KMS-11 (cell line): ENCODE measurements around the gene ANKRD18B.
"Not testable (repeated sequence)": the region's sequence is repeated elsewhere in the genome, so short reads cannot be mapped to it uniquely, and the experiment has no call there.

ENCODE experiments used
- H2AFZ ChIP-seq: fragments of 200-600 bp; sonication (generic); 2 replicates; pipeline ENCODE4 v1.6.1; 2016; ENCODE audit warnings: antibody characterized with exemption, mixed run types, low read depth
- H3K27ac ChIP-seq: fragments of 200-600 bp; sonication (generic); 2 replicates; pipeline ENCODE4 v1.6.1; 2016; ENCODE audit warnings: mild to moderate bottlenecking, mixed run types
- H3K27me3 ChIP-seq: fragments of 200-600 bp; sonication (generic); 2 replicates; pipeline ENCODE4 v1.6.1; 2017; ENCODE audit warnings: mild to moderate bottlenecking, low read depth, mixed run types, moderate library complexity; ENCODE audit not compliant: insufficient read depth
- H3K36me3 ChIP-seq: fragments of 200-600 bp; sonication (generic); 2 replicates; pipeline ENCODE4 v1.6.1; 2017; ENCODE audit warnings: mild to moderate bottlenecking, mixed run types; ENCODE audit not compliant: insufficient read depth
- H3K4me1 ChIP-seq: fragments of 200-600 bp; sonication (generic); 2 replicates; pipeline ENCODE4 v1.6.1; 2016; ENCODE audit warnings: mild to moderate bottlenecking, low read depth, mixed run types; ENCODE audit not compliant: poor library complexity, severe bottlenecking
- H3K4me2 ChIP-seq: fragments of 200-600 bp; sonication (generic); 2 replicates; pipeline ENCODE4 v1.7.0; 2016; ENCODE audit warnings: mild to moderate bottlenecking, mixed run types
- H3K4me3 ChIP-seq: fragments of 200-600 bp; sonication (generic); IDR thresholded peaks from 2 replicates; pipeline ENCODE4 v1.6.1; 2017; ENCODE audit warnings: low read depth, low read length, mixed read lengths; ENCODE audit not compliant: insufficient read depth
- H3K79me2 ChIP-seq: fragments of 200-600 bp; sonication (generic); 2 replicates; pipeline ENCODE4 v1.6.1; 2016; ENCODE audit warnings: low read depth, mixed run types; ENCODE audit not compliant: insufficient read depth
- H3K9ac ChIP-seq: fragments of 200-600 bp; sonication (generic); 2 replicates; pipeline ENCODE4 v1.6.1; 2016; ENCODE audit warnings: mild to moderate bottlenecking, mixed run types
- H4K20me1 ChIP-seq: fragments of 200-600 bp; sonication (generic); 2 replicates; pipeline ENCODE4 v1.6.1; 2016; ENCODE audit warnings: mild to moderate bottlenecking, mixed run types; ENCODE audit not compliant: insufficient read depth
- TF ChIP-seq, protein P1 (sequence below): fragments of 200-600 bp; sonication (generic); conservative IDR thresholded peaks from 2 replicates; pipeline ENCODE4 v1.6.1; 2017; ENCODE audit warnings: low read depth, mild to moderate bottlenecking, antibody characterized with exemption, low read length, moderate library complexity, mixed read lengths

Gene ANKRD18B

DNA sequence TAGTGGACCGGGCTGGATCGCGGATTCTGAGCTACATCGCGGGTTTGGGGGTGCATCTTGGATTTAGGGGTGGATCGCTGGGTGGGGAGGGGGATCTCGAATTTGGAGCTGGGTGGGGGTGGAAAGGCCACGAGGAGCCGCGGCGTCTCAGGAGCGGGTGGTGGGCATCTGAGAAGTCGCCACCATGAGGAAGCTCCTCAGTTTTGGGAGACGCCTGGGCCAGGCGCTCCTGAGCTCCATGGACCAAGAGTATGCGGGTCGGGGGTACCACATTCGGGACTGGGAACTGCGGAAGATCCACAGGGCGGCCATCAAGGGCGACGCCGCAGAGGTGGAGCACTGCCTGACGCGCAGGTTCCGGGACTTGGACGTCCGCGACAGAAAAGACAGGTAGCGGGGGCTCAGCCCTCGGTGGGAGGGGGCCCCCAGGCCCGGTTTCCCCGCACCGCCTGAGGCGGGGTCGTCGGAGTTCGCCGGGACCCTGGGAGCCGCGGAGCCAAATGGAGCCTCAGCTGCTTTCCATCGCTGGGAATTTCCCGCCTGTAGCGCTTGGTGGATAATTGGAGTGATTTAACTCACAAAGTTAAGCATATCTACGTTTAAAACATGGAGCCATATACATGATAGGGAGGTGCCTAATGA, 376 bp downstream of the ANKRD18B start:
- peak overlapping the region; percentile 57; the same call in 1 of the 2 replicates for H2AFZ ChIP-seq
- TF ChIP-seq, protein P1, sequence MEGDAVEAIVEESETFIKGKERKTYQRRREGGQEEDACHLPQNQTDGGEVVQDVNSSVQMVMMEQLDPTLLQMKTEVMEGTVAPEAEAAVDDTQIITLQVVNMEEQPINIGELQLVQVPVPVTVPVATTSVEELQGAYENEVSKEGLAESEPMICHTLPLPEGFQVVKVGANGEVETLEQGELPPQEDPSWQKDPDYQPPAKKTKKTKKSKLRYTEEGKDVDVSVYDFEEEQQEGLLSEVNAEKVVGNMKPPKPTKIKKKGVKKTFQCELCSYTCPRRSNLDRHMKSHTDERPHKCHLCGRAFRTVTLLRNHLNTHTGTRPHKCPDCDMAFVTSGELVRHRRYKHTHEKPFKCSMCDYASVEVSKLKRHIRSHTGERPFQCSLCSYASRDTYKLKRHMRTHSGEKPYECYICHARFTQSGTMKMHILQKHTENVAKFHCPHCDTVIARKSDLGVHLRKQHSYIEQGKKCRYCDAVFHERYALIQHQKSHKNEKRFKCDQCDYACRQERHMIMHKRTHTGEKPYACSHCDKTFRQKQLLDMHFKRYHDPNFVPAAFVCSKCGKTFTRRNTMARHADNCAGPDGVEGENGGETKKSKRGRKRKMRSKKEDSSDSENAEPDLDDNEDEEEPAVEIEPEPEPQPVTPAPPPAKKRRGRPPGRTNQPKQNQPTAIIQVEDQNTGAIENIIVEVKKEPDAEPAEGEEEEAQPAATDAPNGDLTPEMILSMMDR: no peak

DNA sequence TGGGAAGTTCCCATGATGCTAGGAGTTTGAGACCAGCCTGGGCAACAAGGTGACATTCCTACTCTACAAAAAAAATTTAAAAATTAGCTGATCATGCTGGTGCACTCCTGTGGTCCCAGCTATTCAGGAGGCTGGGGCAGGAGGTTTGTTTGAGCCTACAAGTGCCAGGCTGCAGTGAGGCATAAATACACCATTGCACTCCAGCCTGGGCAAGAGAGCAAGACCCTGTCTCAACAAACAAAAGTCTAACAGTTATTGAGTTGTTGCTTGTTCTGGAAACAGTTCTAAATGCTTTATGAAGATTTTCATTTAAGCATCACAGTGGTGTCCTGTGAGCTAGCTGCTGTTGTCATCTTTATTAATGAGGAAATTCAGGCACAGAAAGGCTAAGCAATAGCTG, 4.0 kb downstream of the ANKRD18B start:
- not testable (repeated sequence) for H3K36me3 ChIP-seq, H3K79me2 ChIP-seq, H3K4me1 ChIP-seq, H2AFZ ChIP-seq, H4K20me1 ChIP-seq, H3K27ac ChIP-seq, H3K9ac ChIP-seq, H3K27me3 ChIP-seq, H3K4me3 ChIP-seq, H3K4me2 ChIP-seq

More for the DNA sequence above, 376 bp downstream of the ANKRD18B start:
- Histone ChIP-seq H4K20me1 (no peaks in the 10 kb centered on the region), H3K4me1 (peaks cover 9% of the 10 kb centered on the region), H3K27ac (peak overlapping the region; percentile 85), H3K36me3 (no peaks in the 10 kb centered on the region), H3K4me2 (peak overlapping the region; percentile 15; the same call in 1 of the 2 replicates), H3K27me3 (no peaks in the 10 kb centered on the region), H3K4me3 (no peak overlapping the region), H3K79me2 (no peaks in the 10 kb centered on the region), H3K9ac (peak overlapping the region; percentile 84)

DNA sequence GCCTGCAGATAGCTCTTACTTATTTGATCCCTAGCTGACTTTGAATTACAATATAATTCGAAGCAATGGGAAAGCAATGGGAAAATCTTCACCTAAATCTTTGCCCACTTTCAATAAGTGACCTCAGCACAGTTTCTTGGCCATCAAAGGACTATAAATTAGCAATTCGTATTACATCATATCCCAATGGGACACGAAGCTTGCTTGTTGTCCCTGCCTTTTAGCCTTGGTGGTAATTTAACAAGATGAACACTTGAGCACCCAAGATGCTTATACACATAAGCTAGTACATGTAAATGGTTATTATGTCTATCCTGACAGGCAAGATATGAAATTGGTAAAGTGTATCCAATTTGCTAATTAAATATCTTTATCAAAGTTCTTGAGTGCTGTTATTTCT, 9.9 kb downstream of the ANKRD18B start:
- H3K36me3 ChIP-seq, H4K20me1 ChIP-seq, H3K4me3 ChIP-seq, H3K27me3 ChIP-seq, H3K79me2 ChIP-seq, H3K4me1 ChIP-seq, H3K27ac ChIP-seq, H3K4me2 ChIP-seq, H2AFZ ChIP-seq, H3K9ac ChIP-seq: not testable (repeated sequence)

DNA sequence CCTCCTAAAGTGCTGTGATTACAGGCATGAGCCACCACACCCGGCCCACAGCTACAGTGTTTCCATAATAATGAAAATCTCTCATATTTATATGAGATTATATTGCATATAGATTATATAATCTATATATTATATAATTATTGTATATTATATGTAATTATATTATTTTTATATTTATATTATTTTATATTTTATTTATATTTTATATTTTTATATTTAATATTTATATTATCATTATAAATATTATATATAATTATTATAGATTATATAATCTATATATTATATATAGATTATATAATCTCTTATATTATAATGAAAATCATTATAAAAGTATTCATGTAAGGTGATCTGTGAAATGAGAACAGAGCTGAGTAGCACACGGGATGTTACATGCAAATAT, 11.5 kb downstream of the ANKRD18B start:
- H3K27ac ChIP-seq: no peak overlapping the region
- H3K79me2 ChIP-seq: no peaks in the 10 kb centered on the region
- H3K4me2 ChIP-seq: no peak overlapping the region
- H2AFZ ChIP-seq: no peak overlapping the region
- H3K9ac ChIP-seq: no peak overlapping the region
- no peaks in the 10 kb centered on the region for H3K4me1 ChIP-seq
- H3K27me3 ChIP-seq: no peaks in the 10 kb centered on the region
- H3K36me3 ChIP-seq: no peaks in the 10 kb centered on the region
- TF ChIP-seq, protein P1: no peak
- no peak overlapping the region for H3K4me3 ChIP-seq
- H4K20me1 ChIP-seq: no peaks in the 10 kb centered on the region

DNA sequence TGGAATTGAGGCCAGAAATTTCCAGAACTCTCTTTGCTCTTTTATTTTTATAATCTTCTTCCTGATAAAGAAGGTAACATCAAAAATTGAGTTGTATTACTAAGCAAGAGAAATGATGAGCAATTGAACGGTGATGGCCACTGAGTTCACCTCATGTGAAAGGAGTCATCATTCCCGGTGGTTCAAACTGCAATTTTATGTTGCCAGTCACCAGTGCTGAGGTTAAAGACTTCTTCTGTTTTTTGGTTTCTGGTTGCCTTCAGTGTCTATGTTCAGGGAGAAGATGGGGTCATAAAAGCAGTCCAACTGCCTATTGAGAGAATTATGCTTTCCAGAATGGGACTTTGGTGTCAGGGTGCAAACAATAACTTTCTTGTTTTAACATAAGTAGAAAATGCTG, 19.4 kb downstream of the ANKRD18B start:
- H3K36me3 ChIP-seq, H3K9ac ChIP-seq, H3K4me3 ChIP-seq, H3K79me2 ChIP-seq, H3K27me3 ChIP-seq, H3K27ac ChIP-seq, H2AFZ ChIP-seq, H4K20me1 ChIP-seq, H3K4me2 ChIP-seq: not testable (repeated sequence)
- H3K4me1 ChIP-seq: peaks cover 20% of the 10 kb centered on the region

DNA sequence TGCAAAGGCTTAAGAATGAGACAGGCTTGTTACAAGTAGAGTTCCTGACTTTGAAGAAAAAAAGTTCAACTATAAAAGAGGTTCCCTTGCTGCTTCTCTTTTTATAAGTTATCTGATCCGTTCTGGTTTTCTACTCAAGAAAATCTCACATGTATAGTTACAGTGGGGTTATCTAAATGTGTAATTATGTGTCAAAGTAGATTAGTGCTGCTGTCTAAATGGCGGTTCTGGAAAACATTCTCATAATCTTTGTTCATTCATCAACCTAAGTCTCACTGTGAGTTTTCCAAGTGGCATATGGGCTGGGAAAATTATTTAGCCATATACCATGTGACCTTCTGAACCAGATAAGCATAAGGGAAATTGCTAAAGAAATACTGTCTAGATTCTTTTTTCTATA, 21.7 kb downstream of the ANKRD18B start:
- not testable (repeated sequence) for H3K4me3 ChIP-seq, H3K36me3 ChIP-seq, H2AFZ ChIP-seq, H3K79me2 ChIP-seq, H3K27me3 ChIP-seq, H3K9ac ChIP-seq, H4K20me1 ChIP-seq, H3K27ac ChIP-seq, H3K4me2 ChIP-seq
- peaks cover 20% of the 10 kb centered on the region for H3K4me1 ChIP-seq

DNA sequence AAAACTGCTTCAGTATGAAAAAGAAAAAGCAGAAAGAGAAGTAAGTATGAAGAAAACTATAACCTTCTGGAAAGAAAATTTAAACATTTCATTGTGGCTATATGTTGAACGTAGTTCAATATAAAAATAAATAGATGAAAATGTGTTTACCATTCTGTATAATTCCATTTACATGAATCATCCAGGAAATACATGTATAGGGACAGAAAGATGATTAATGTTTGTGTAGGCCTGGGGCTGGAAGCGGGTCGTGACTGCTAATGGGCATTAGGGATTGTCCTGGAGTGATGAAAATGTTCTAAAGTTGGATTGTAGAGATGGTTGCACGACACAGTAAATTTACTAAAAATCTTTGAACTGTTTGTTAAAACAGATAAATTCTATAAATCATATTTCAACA, 24.8 kb downstream of the ANKRD18B start:
- not testable (repeated sequence) for H3K27me3 ChIP-seq, H3K4me2 ChIP-seq, H4K20me1 ChIP-seq, H2AFZ ChIP-seq, H3K79me2 ChIP-seq, H3K4me1 ChIP-seq, H3K4me3 ChIP-seq, H3K27ac ChIP-seq, H3K9ac ChIP-seq, H3K36me3 ChIP-seq

DNA sequence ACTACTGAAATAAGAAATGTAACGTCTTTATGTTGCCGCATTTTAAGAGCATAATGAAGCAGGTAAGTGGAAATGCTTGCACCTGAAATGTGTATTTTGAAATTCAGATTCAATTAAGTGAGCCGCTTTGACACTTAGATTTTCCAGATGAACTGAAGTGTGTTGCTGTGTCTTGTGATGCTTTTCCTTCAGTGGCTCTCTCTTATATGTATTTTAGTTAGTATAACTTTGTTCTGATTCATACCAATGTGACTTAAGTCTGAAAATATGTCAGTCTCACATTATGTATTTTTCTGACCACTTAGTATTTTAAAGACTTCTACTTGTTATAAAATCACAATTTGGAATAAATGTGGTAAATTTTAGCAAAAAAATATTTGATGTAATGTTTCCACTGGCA, 25.4 kb downstream of the ANKRD18B start:
- H3K36me3 ChIP-seq, H4K20me1 ChIP-seq, H3K27ac ChIP-seq, H3K9ac ChIP-seq, H3K27me3 ChIP-seq, H3K79me2 ChIP-seq, H3K4me1 ChIP-seq, H2AFZ ChIP-seq, H3K4me3 ChIP-seq, H3K4me2 ChIP-seq: not testable (repeated sequence)

DNA sequence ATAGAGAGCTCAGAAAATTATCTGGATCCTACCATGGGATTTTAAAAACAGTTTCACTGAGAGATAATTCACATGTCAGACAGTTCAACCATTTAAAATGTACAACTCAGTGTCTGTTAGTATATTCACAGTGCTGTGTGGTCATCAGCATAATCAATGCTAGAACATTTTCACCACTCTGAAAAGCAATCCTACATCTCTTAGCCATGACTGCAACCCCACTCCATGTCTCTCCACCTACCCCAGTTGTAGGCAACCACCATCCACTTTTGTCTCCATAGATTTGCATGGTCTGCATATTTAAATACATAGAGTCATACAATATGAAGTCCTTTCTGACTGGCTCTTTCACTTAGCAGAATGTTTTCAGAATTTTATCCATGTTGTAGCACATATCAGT, 27.1 kb downstream of the ANKRD18B start:
- H3K4me1 ChIP-seq, H3K4me3 ChIP-seq, H3K9ac ChIP-seq, H4K20me1 ChIP-seq, H2AFZ ChIP-seq, H3K4me2 ChIP-seq, H3K27me3 ChIP-seq, H3K36me3 ChIP-seq, H3K79me2 ChIP-seq, H3K27ac ChIP-seq: not testable (repeated sequence)
